ENCODE measurements around the gene AKAP8L. TPM values are rescaled to one million over a fixed set of nuclear protein-coding genes. Genes with fewer than 3 reads are reported as not detected.

Gene AKAP8L
- total RNA-seq, 4 donors from 2014 or later = 33.9 to 90.2 (median 63.4) TPM

- Histone ChIP-seq H3K27me3 (no peaks in the 10 kb centered on the region), H3K4me1 (peaks cover 0 to 51% (median 15%) of the 10 kb centered on the region in 3 donors), H3K9me3 (no peaks in the 10 kb centered on the region), H3K27ac (peak overlapping the region in 3 of 4 donors; percentile 48 to 80 (median 79)), H3K36me3 (peaks cover 58 to 100% (median 60%) of the 10 kb centered on the region in 3 donors), H3K4me3 (no peak overlapping the region)
- intact Hi-C loops (cut with DNase I) = no loop called here
- DNase-seq = no peak
- no peak for TF ChIP-seq CTCF (IDR thresholded peaks at IDR 0.05)
- TF ChIP-seq POLR2A (IDR thresholded peaks at IDR 0.05) = no peak
- 83 to 87% methylated on average over 5 to 9 of the region's 29 CpGs for WGBS, 2 donors
These were observed 18.0 kb downstream of the AKAP8L start for GRCh38 chr19:15400521-15401396.

GRCh38 chr19:15399635-15400034 is 19.2 kb downstream of the AKAP8L start:
- peaks cover 56 to 98% (median 65%) of the 10 kb centered on the region in 3 donors for H3K36me3 ChIP-seq
- intact Hi-C loops (cut with DNase I) = loop anchor here (10.0 kb wide), 1 partner anchor 155 kb away; no protein-coding TSS in a partner anchor
- TF ChIP-seq POLR2A (IDR thresholded peaks at IDR 0.05) (no peak), CTCF (IDR thresholded peaks at IDR 0.05) (no peak)
- no peaks in the 10 kb centered on the region for H3K9me3 ChIP-seq
- no peak for DNase-seq
- H3K27ac ChIP-seq = peak overlapping the region in 1 of 4 donors; percentile 21
- WGBS, 2 donors = 90 to 97% methylated on average over 9 to 10 of the region's 14 CpGs
- H3K4me1 ChIP-seq = peaks cover 0 to 40% (median 9%) of the 10 kb centered on the region in 3 donors
- H3K4me3 ChIP-seq = no peak overlapping the region
- no peaks in the 10 kb centered on the region for H3K27me3 ChIP-seq

- Histone ChIP-seq H3K27ac (no peak overlapping the region), H3K27me3 (no peaks in the 10 kb centered on the region), H3K36me3 (peaks cover 52 to 98% (median 65%) of the 10 kb centered on the region in 3 donors), H3K4me3 (no peak overlapping the region), H3K9me3 (no peaks in the 10 kb centered on the region), H3K4me1 (peaks cover 0 to 36% (median 6%) of the 10 kb centered on the region in 3 donors)
- DNase-seq = no peak
- intact Hi-C loops (cut with DNase I) = loop anchor here (10.0 kb wide), 1 partner anchor 156 kb away; no protein-coding TSS in a partner anchor
- WGBS, 2 donors = 92% methylated on average over 8 of the region's 8 CpGs; no CpG with 5 or more reads in 1 of the 2 donors
- TF ChIP-seq POLR2A (IDR thresholded peaks at IDR 0.05) (no peak), CTCF (IDR thresholded peaks at IDR 0.05) (no peak)
These were observed 19.6 kb downstream of the AKAP8L start for GRCh38 chr19:15399234-15399515.

GRCh38 chr19:15398501-15399233 is 20.1 kb downstream of the AKAP8L start:
- Histone ChIP-seq H3K4me3 (no peak overlapping the region), H3K36me3 (peaks cover 51 to 98% (median 65%) of the 10 kb centered on the region in 3 donors), H3K4me1 (peaks cover 0 to 32% (median 6%) of the 10 kb centered on the region in 3 donors), H3K27me3 (no peaks in the 10 kb centered on the region), H3K27ac (no peak overlapping the region), H3K9me3 (no peaks in the 10 kb centered on the region)
- intact Hi-C loops (cut with DNase I) = loop anchor here (10.0 kb wide), 1 partner anchor 156 kb away; no protein-coding TSS in a partner anchor
- 94% methylated on average over 13 of the region's 50 CpGs; no CpG with 5 or more reads in 1 of the 2 donors for WGBS, 2 donors
- no peak for DNase-seq
- no peak for TF ChIP-seq CTCF (IDR thresholded peaks at IDR 0.05)
- TF ChIP-seq POLR2A (IDR thresholded peaks at IDR 0.05) = no peak

Measured in esophagus squamous epithelium (tissue), 5 donors.